OCI-LY3 (cell line): Measurements from ENCODE around the gene HOXB1.

Experiments used
- EZH2phosphoT487 ChIP-seq: fragments of 200-600 bp; shearing (Covaris generic); IDR thresholded peaks from 2 replicates; pipeline ENCODE4 v1.6.1; 2018; ENCODE audit warnings: antibody characterized with exemption, mixed run types, low read depth
- TF ChIP-seq, protein P1 (sequence below): fragments of 200-600, 300-600 bp; sonication (generic); IDR thresholded peaks from 2 replicates; pipeline ENCODE4 v1.5.1; 2014; ENCODE audit warnings: antibody characterized with exemption, low read length, low read depth

DNA sequence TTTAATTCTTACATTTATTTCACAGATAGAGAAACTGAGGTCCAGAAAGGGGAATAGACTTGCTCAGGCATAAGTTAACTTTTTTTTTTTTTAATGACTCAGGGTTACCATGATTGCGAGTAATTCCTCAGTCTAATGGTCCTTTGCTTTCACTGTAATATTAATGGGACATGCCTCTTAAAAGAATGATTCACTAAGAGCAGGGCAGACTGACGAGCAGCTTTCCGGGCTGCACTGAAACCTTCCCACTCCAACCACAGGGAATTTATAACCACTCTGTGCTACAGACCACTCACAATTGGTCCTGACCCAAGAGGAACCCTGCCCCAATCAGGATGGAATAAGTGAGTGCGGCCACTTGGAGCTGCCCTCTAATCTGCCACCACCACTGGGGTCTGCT is 8.4 kb upstream of the HOXB1 start:
- TF ChIP-seq, protein P1, sequence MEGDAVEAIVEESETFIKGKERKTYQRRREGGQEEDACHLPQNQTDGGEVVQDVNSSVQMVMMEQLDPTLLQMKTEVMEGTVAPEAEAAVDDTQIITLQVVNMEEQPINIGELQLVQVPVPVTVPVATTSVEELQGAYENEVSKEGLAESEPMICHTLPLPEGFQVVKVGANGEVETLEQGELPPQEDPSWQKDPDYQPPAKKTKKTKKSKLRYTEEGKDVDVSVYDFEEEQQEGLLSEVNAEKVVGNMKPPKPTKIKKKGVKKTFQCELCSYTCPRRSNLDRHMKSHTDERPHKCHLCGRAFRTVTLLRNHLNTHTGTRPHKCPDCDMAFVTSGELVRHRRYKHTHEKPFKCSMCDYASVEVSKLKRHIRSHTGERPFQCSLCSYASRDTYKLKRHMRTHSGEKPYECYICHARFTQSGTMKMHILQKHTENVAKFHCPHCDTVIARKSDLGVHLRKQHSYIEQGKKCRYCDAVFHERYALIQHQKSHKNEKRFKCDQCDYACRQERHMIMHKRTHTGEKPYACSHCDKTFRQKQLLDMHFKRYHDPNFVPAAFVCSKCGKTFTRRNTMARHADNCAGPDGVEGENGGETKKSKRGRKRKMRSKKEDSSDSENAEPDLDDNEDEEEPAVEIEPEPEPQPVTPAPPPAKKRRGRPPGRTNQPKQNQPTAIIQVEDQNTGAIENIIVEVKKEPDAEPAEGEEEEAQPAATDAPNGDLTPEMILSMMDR, result no peak
- TF ChIP-seq EZH2phosphoT487, result no peak
